HPDE6-E6E7 (cell line): Measurements from ENCODE around the gene TOP2A.

Experiments used
- DNase-seq: peaks from one replicate; pipeline ENCODE4 v3.0.0; 2011; ENCODE audit warnings: missing footprints; ENCODE audit errors: extremely low spot score

Gene TOP2A

DNA sequence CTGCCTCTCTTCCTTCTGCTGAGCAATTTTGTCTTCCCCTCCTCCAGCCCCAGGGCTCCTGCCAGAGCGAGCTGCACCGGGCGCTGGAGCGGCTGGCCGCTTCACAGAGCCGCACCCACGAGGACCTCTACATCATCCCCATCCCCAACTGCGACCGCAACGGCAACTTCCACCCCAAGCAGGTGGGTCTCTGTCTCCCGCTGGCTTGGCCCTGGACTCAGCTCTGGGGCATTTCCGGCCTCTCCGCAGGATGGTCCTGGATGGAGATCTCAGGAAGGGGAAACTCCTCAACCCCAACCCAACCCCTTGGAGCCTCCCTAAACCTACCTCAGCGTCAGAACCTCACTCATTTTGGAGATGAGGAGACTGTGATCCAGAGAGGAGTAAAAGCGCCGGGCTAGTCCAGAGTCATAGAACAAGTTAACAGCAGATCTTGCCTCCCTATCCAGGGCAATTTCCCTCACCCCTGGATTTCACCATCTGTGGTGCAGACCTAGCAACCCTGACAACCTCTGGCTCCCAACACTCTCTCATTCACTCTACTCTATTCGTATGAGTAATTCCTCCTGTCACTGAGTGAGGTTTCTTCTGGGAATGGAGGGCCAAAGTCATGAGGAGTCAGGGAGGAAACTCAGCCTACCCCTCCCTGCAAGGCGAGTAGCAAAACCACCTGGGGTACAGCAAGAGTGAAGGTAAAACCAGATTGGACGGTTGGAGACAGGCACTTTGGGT, 36.4 kb upstream of the TOP2A start:
- no peak for DNase-seq

GRCh38 chr17:40452921-40453378, 35.3 kb upstream of the TOP2A start:
- no peak for DNase-seq

DNA sequence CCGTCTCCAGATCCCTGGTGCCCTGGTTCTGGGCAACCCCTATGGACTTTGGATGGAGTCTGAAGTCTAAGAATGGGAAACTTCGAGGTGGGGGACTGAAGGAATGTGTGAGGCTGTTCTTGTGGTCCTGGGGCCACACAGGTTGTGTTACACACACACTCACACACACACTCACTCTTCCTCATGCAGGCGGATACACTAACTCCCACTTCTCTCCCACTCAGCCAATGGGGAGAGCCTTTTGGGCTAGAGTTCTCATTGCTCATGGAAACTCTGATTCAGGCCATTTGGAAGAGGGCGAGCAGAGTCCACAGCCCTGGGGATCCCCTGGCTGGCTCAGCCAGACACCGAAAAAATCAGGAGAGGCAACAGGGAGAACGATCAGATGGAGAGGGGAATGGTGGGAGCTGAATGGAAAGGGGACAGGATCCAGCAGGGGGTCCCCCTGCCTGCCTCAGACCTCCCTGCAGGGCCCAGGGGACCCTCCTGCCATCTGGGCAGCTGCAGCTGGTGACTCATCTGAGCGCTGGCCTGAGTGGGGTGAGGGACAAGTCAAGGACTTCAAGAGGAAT, 34.6 kb upstream of the TOP2A start:
- no peak for DNase-seq

DNA sequence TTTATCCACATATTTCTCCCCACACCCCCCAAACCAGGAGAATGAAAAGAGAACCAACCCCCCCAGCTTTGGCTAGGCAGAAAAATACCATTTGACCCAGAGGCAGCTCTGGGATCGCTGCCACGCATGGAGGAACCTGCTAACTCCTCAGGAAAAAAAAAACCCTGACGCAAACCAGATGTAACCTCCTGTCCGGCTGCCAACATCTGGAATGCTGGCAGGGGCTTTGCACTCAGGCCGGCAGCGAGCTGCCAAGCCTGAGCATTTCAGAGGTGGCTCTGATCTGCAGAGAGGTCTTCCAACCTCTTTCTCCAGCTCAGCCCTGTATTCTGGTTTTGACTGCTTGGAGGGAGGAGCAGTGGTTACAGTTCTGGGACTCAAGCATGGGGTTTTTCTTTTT, 33.7 kb upstream of the TOP2A start:
- DNase-seq, result no peak

DNA sequence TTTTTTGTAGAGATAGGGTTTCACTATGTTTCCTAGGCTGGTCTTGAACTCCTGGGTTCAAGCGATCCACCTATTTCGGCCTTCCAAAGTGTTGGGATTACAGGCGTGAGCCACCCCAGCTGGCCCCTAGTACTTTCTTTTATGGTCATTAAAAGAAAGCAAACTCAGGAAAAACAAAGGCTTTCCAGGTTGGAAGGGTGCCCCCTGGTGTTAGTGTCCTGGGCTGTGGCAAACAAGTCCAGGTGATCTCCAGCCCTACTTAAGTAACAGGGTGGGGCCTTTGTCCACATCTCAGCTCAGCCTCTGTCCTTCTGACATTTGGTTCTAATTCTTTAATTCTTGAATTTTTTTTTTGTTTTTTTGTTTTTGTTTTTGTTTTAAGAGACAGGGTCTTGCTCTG, 32.5 kb upstream of the TOP2A start:
- DNase-seq, result peak; percentile 67

DNA sequence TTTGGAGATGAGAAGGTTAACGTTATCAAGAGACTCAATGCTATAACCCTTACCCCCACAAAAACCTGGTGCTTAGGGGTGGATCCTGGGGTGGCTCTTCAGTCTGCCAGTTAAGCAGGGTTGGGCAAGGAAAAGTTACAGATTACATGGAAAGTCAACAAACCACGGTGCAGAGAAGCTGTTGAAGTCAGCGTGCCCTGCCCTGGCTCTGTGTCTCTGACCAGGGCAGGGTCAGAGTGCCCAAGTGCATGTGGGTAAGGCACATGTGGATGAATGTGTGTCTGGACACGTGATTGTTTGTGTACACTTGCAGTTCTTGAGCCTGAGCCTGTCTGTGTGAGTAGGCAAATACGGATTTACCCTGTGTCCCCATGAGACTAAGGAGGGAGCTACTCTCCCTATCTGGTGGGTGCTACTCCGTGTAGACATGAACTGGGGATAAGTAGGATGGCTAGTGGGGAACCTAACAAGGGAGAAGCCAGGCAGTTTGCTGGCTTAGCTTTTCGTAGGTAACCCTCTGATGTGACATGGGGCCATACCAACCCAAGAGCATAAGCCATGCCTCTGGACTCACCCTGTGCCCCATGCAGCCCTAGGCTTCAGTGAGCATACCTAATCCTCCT, 31.1 kb upstream of the TOP2A start:
- DNase-seq, result no peak

- no peak for DNase-seq
These were observed 30.5 kb upstream of the TOP2A start for GRCh38 chr17:40448213-40448638.

DNA sequence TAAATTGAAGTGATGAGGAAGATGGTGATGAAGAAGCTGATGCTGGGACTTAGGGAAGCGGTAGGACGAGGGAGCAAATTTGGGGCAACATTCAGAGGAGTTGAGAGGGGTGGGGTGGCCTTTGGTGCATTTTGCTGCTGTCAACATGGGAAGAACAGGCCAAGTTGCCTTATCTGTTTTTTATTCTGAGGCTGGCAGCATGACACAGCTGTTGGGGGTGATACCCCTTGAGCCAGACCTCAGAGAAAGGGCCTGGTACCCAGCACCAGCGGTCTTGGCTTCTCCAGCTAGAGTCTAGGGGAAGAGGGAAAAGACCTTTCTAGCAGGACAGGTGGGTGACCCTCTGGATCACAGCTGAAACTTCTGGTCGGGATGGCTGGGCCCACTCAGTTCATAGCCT, 30.1 kb upstream of the TOP2A start:
- no peak for DNase-seq

GRCh38 chr17:40447148-40447644, 29.5 kb upstream of the TOP2A start:
- no peak for DNase-seq

DNA sequence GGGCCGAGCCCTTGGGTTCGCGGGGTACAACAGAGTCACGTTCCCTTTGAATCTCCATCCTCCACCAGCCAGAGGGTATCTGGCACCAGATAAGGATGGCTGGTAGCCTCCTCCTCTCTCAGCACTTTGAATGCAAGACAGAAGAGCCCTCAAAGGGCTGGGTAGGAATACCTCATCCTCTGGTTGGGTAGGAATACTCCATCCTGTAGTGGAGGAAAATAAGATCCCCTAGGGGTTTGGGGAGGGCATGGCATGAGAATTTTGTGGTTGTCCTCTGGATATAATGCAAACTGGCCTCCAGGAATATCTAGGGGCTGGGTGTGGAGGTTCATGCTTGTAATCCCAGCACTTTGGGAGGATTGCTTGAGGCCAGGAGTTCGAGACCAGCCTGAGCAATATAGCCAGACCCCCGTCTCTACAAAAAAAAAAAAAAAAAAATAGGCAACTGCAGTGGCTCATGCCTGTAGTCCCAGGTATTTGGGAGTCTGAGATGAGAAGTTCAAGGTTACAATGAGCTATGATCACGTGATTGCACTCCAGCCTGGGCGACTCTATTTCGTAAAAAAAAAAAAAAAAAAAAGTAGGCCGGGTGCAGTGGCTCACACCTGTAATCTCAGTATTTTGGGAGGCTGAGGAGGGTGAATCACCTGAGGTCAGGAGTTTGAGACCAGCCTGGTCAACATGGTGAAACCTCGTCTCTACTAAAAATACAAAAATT, 28.2 kb upstream of the TOP2A start:
- DNase-seq, result no peak

DNA sequence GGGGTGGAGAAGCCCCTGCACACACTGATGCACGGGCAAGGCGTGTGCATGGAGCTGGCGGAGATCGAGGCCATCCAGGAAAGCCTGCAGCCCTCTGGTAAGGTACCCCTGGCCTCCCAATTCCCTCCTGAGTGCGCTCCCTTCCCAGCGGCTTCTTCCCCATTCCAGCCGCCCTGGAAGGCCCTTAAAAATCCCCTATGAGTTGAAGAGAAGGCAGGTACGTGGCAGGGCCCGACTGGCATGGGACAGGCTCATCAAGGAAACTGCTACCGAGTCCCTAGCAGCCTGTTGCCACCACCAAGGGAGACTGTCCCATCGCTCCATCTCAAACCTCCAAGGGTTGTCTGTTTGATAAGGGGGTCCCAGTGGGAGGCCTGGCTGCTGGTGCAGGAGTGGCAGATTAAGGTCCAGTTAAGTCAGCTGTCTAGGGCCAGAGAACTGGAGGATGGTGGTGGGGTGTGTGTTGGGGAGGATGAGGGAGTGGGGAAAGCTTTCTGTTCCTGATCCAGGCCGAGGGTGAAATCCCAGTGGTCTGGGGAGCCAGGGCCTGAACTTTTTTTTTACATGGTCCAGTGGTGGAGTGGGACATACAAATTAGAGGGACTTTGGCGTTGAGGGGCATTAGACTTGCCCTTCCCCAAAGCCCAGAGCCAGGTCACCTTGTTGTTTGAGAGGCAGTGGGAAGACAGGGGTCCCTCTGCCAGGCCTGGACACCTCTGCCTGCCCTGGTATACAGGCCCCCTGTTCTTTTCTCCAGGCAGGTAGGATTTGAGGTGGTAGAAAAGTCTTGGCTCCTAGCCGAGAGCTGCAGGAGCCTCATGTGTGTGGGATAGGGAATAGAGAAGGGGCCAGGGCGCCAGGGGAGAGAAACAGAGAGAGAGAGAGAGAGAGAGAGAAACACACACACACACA, 26.5 kb upstream of the TOP2A start:
- no peak for DNase-seq

DNA sequence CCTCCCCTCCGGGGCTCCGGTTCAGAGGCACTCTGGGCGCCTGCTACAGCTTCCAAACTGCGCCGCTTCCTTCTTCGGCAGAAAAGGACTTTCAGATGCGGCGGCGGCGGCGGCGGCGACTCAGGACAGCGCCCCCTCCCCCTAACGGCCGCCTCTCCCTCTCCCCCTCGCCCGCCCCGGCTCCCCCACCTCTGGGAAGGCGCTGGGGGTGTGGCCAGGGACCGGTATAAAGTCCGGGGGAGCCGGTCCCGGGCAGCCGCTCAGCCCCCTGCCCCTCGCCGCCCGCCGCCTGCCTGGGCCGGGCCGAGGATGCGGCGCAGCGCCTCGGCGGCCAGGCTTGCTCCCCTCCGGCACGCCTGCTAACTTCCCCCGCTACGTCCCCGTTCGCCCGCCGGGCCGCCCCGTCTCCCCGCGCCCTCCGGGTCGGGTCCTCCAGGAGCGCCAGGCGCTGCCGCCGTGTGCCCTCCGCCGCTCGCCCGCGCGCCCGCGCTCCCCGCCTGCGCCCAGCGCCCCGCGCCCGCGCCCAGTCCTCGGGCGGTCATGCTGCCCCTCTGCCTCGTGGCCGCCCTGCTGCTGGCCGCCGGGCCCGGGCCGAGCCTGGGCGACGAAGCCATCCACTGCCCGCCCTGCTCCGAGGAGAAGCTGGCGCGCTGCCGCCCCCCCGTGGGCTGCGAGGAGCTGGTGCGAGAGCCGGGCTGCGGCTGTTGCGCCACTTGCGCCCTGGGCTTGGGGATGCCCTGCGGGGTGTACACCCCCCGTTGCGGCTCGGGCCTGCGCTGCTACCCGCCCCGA, 25.7 kb upstream of the TOP2A start, which contains the start of gene IGFBP4:
Gene IGFBP4 (plus strand): TSS at position 255 of the 792 bp plus-strand sequence. CDS start 286 bp downstream, at position 541.
- DNase-seq, result peak; percentile 84

DNA sequence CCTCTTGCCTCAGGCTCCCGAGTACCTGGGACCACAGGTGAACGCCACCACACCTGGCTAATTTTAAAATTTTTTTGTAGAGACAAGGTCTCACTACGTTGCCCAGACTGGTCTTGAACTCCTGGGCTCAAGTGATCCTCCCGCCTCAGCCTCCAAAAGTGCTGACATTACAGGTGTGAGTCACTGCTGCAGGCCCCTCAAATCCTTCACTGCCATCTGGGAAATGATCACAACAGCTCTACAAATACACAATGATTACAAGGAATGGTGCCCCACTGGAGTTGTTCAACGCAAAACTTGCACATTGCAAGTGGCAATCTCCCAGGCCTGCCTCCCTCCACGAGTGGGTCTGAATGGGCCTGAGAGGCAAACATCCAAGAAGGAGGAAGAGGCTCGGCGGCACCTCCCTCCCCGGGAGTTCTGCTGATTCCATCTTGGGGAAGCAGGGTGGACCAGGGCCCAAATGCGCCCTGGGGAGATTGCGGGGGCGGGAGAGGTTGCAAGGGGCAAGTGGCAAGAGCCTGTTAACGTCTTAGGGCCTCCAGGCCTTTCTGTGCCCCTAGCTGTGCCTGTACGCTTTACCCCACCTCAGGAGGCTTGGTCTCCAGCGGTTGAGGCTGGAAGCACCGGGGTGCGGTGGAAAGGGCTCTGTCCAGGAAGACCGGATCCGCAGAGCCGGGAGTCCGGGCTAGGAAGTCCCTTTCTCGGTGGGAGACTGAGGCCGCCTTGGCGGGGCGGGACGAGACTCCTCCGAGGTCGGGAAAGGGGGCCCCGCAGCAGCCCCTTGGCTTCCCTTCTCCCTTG, 24.9 kb upstream of the TOP2A start:
- no peak for DNase-seq

DNA sequence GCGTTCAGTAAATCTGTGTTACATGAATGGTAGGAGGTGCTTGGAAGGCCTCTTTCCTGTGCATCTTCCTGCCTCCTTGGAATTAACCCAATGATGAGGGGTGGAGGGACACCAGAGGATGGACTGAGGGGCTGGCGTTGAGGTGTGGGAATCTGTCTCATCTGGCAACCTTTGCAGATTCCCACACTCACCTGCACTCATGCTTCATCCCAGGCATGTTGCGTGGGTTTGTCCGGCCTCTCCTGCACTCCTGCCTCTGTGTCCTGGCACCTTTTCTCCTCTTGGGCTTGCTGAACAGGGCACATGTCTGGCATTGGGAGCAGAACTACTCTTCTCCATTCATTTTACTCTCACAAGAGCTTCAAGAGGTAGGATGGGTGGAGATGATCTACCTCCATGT, 22.5 kb upstream of the TOP2A start:
- no peak for DNase-seq

DNA sequence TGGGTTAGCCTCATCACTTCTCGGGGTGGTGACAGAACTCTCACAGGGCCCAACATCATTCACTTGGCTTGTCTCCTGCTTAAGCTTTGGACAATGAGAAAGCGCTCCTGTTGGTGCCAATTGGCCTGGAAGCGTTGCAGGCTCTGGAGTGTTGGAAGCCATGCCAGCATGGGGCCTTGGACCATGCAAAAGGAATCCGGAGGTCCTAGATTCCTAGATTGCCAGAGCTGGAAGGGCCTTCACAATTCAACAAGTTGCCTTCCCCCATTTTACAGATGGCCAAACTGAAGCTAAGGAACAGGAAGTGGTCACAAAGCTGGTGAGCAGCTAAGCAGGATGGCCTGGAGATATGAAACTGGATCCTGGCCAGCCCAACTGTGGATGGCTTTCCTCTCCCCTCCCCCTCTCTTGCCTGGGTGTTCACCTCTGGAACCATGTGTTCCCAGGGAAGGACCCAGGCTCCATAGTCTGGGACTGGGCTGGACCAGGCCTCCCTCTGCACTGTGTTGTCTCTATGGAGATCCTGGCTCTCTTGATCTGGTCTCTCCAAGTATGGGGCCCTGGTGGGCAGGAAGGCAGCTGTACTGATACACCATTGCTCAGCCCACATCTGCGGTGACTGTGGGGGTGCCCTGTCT, 19.5 kb upstream of the TOP2A start:
- DNase-seq, result no peak

DNA sequence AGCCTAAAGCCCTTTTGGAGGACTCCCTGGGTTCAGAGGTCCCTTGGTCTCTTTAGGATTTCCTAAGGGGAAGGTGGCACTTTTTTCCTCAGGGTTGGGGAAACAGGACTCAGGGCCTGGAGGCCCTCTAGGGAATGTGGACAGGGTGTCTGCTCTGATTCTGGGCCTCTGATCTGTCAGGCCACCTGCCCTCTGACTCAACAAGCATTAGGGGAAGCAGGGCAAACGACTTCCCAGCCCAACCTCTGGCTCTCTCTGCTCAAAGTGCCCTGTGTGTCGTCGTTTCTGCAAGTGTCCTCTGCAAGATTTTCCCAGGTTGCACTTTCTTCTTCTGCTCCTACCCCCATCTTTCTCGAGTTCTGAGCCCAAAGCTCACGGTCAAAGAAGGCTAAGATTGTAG, 18.9 kb upstream of the TOP2A start:
- no peak for DNase-seq

DNA sequence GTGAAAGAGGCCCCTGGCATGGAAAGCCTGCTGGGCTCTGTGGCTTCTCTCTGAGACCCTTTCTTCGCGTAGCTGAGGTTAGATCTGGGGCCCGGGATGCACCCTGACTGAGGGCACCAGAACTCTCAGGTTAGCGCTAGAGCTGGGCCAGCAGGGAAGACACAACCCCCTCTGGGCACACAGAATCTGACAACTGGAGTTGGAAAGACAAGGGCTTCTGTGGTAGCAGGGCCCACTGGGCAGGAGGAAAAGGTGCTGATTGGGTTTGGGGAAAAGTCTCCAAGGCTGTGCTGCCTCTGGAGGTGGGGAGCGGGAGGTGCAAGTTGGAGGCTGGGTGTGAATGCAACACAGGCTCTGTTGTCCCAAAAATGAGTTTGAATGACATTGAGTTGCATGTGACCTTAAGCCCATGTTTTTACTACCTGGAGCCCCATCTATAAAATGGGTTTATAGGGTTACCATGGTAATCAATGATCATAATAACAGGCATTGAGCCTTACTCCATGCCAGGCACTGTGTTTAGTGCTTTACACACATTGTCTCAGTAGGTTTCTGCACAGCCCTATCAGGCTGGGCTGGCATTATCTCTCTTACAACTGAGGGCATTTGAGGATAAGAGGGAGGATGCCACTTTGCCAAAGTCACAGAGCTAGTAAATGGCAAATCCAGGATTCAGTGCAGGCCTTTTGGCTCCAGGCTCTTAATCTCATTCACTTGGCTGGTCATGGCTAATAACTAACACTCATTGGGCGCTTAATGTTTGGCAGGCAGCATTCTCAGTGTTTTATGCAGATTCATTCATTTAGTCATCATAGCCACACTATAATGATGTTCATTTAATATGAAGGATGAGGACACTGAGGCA, 16.1 kb upstream of the TOP2A start:
- no peak for DNase-seq
